A549 (cell line): ENCODE data around the gene ACSS3. TPM values are rescaled to one million over a fixed set of nuclear protein-coding genes. Genes with fewer than 3 reads are reported as not detected.

ENCODE experiments used
- ATAC-seq, 2 experiments: fragments of 200-7000 bp in 1 of 2; fragments of >200 bp in 1 of 2; cut with Nextera tagmentation in 1 of 2; cut with Tn5 transposase in 1 of 2; 3 replicates each; pipeline versions ENCODE4 v1.8.0 to v1.9.1; 2018 to 2020; ENCODE audit warnings: mild to moderate bottlenecking in 1 of 2, moderate library complexity in 1 of 2
- CTCF ChIA-PET: fragments of 300-600 bp; sonication (Branson Sonifier 250); formaldehyde crosslinking; extraction: SDS; loops from one replicate; lab custom pipeline; 2021; ENCODE audit warnings: antibody characterized with exemption, inconsistent platforms; lab: Yijun Ruan, JAX
- POLR2A ChIA-PET: fragments of 350-600 bp; formaldehyde crosslinking; extraction: SDS; loops from one replicate; lab custom pipeline; 2021; ENCODE audit warnings: antibody characterized with exemption, inconsistent platforms; lab: Yijun Ruan, JAX
- DNase-seq, 2 experiments: peaks; one replicate each; pipeline versions ENCODE4 v3.0.0 to v3.0.0-alpha.2; 2011 to 2016; ENCODE audit warnings: low read depth in 1 of 2, low spot score in 1 of 2
- FAIRE-seq: peaks from 2 replicates; lab custom pipeline; 2011; peaks lifted over from hg19 to GRCh38; lab: Jason Lieb, UNC
- H3K27ac ChIP-seq, 2 experiments: fragments of >200 bp; sonication (Bioruptor Twin); formaldehyde crosslinking; 3 replicates each; pipeline ENCODE4 v1.5.1; 2016 to 2017
- H3K4me1 ChIP-seq: fragments of >200 bp; sonication (Bioruptor Twin); formaldehyde crosslinking; 3 replicates; pipeline ENCODE4 v1.6.1; 2016
- H3K4me2 ChIP-seq: fragments of >200 bp; sonication (Bioruptor Twin); formaldehyde crosslinking; 3 replicates; pipeline ENCODE4 v1.6.1; 2016
- H3K4me3 ChIP-seq: fragments of >200 bp; sonication (Bioruptor Twin); formaldehyde crosslinking; 3 replicates; pipeline ENCODE4 v1.5.1; 2016
- H3K9me3 ChIP-seq: fragments of >200 bp; sonication (Bioruptor Twin); formaldehyde crosslinking; 3 replicates; pipeline ENCODE4 v1.6.1; 2016
- CBX2 ChIP-seq: fragments of 200-600 bp; sonication (generic); IDR thresholded peaks from 2 replicates; pipeline ENCODE4 v1.6.1; 2016; ENCODE audit warnings: low read depth, mild to moderate bottlenecking, borderline replicate concordance
- CEBPB ChIP-seq, 2 experiments: fragments of >200 bp in 1 of 2; sonication (Bioruptor Twin) in 1 of 2; formaldehyde crosslinking in 1 of 2; IDR thresholded peaks; 2 replicates each; pipeline ENCODE4 v1.6.1; 2012 to 2016
- EHF ChIP-seq: fragments of 250-450 bp; sonication (Bioruptor Pico); IDR thresholded peaks from 2 replicates; pipeline ENCODE4 v1.5.0; 2020; ENCODE audit warnings: mild to moderate bottlenecking
- EHMT2 ChIP-seq: fragments of 200-600 bp; sonication (generic); IDR thresholded peaks from 2 replicates; pipeline ENCODE4 v1.6.1; 2016; ENCODE audit warnings: antibody characterized with exemption, low read depth, mild to moderate bottlenecking, moderate library complexity
- ESRRA ChIP-seq: fragments of 150-350 bp; IDR thresholded peaks from 2 replicates; pipeline ENCODE4 v1.6.1; 2014; ENCODE audit warnings: mild to moderate bottlenecking, low read length, borderline replicate concordance
- FOSB ChIP-seq: fragments of 250-450 bp; sonication (Bioruptor Pico); IDR thresholded peaks from 2 replicates; pipeline ENCODE4 v1.5.0; 2020; ENCODE audit warnings: mild to moderate bottlenecking, moderate library complexity
- FOSL2 ChIP-seq, 2 experiments: fragments of 450-650 bp in 1 of 2; fragments of >200 bp in 1 of 2; sonication (Bioruptor Twin) in 1 of 2; formaldehyde crosslinking; IDR thresholded peaks; 2 replicates each; pipeline versions ENCODE4 v1.5.0 to v1.6.1; 2016 to 2020; ENCODE audit warnings: mild to moderate bottlenecking in 1 of 2, moderate library complexity in 1 of 2
- FOXS1 ChIP-seq: fragments of 250-450 bp; sonication (Bioruptor Pico); IDR thresholded peaks from 2 replicates; pipeline ENCODE4 v1.5.0; 2020; ENCODE audit warnings: mild to moderate bottlenecking, moderate library complexity
- GATA3 ChIP-seq: IDR thresholded peaks from 2 replicates; pipeline ENCODE4 v1.6.1; 2012; ENCODE audit warnings: borderline replicate concordance
- HDAC2 ChIP-seq: fragments of 200-600 bp; sonication (generic); IDR thresholded peaks from 2 replicates; pipeline ENCODE4 v1.6.1; 2016
- HOXB5 ChIP-seq: fragments of 250-450 bp; sonication (Bioruptor Pico); IDR thresholded peaks from 2 replicates; pipeline ENCODE4 v1.5.0; 2020; ENCODE audit warnings: mild to moderate bottlenecking, moderate library complexity
- JUN ChIP-seq, 2 experiments: fragments of >200 bp; sonication (Bioruptor Twin); formaldehyde crosslinking; IDR thresholded peaks; 2 replicates in 1 of 2; 3 replicates in 1 of 2; pipeline ENCODE4 v1.6.1; 2016 to 2017
- RCOR1 ChIP-seq: fragments of 150-350 bp; IDR thresholded peaks from 2 replicates; pipeline ENCODE4 v1.6.1; 2014; ENCODE audit warnings: antibody characterized with exemption, low read length, low read depth
- SMC3 ChIP-seq: fragments of >200 bp; sonication (Bioruptor Twin); formaldehyde crosslinking; IDR thresholded peaks from 3 replicates; pipeline ENCODE4 v1.6.1; 2018; ENCODE audit warnings: inconsistent platforms
- TP53 ChIP-seq: fragments of 250-450 bp; sonication (Bioruptor Pico); IDR thresholded peaks from 2 replicates; pipeline ENCODE4 v1.5.0; 2021; ENCODE audit warnings: mild to moderate bottlenecking, moderate library complexity
- ZSCAN20 ChIP-seq: fragments of 250-450 bp; sonication (Bioruptor Pico); IDR thresholded peaks from 2 replicates; pipeline ENCODE4 v1.8.0; 2022; ENCODE audit warnings: mild to moderate bottlenecking, moderate library complexity
- WGBS: methylation state at CpG from one replicate; pipeline ENCODE4 v1.1.6; 2017; ENCODE audit errors: missing lambda C conversion rate; 5-methylcytosine and 5-hydroxymethylcytosine counted together
- polyA plus RNA-seq, 4 experiments: library from polyadenylated mRNA; depleted of rRNA in 3 of 4; stranded (reverse); fragments of >200 nt; fragmentation: RNase III in 1 of 4; extraction: RNeasy Plus Mini Kit Qiagen cat#74134 plus additional on column Dnase treatment in 1 of 4; gene quantifications; 2 replicates in 3 of 4; 3 replicates in 1 of 4; pipeline ENCODE4 v1.2.3, GENCODE V29; 2011 to 2017
- TF ChIP-seq, protein P1 (sequence below): fragments of 200-600 bp; sonication (generic); IDR thresholded peaks from 2 replicates; pipeline ENCODE4 v1.6.1; 2016; ENCODE audit warnings: antibody characterized with exemption, mild to moderate bottlenecking, moderate library complexity
- TF ChIP-seq, protein P2 (sequence below): fragments of 250-450 bp; sonication (Bioruptor Pico); IDR thresholded peaks from 2 replicates; pipeline ENCODE4 v1.5.0; 2021; ENCODE audit warnings: mild to moderate bottlenecking, moderate library complexity, borderline replicate concordance
- TF ChIP-seq, protein P3 (sequence below): IDR thresholded peaks from 2 replicates; pipeline ENCODE4 v1.6.1; 2012
- TF ChIP-seq, protein P4 (sequence below): fragments of >200 bp; sonication (Bioruptor Twin); formaldehyde crosslinking; IDR thresholded peaks from 3 replicates; pipeline ENCODE4 v1.5.1; 2016
- TF ChIP-seq, protein P5 (sequence below): fragments of 250-450 bp; sonication (Bioruptor Pico); IDR thresholded peaks from 2 replicates; pipeline ENCODE4 v1.5.0; 2020; ENCODE audit warnings: low read depth, mild to moderate bottlenecking, moderate library complexity
- TF ChIP-seq, protein P6 (sequence below): fragments of >200 bp; sonication (Bioruptor Twin); formaldehyde crosslinking; IDR thresholded peaks from 3 replicates; pipeline ENCODE4 v1.6.1; 2016

ACSS3 gene
- polyA plus RNA-seq, 2 of the 4 experiments (the other 2 are of a cell fraction), result 0.06 to 0.34 TPM

DNA sequence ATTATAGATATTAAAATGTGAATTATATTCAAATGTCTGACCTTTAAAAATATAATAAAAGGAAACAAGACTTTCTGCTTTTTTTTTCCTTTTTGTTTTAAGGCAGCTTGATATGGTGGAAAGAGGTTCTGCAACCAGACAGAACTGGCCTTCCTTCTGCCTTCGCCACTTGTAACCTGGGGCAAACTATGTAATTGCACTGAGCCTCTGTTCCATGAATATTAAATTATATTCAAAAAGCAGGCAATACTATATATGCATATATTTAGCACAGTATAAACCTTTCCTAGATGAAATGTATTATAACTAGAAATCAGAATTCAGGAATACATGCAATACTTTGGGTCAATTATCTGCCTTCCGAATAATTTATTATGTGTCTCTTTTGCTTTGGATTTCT lies 59.9 kb downstream of the ACSS3 start:
- Histone ChIP-seq H3K4me3 (no peak overlapping the region), H3K9me3 (no peaks in the 10 kb centered on the region), H3K4me1 (no peaks in the 10 kb centered on the region), H3K4me2 (no peak overlapping the region), H3K27ac (no peak overlapping the region)
- DNase-seq (no peak), ATAC-seq (no peak), FAIRE-seq (no peak)
- CTCF ChIA-PET, result no interaction called here
- POLR2A ChIA-PET, result no interaction called here
- 11% methylated on average over 2 of the region's 2 CpGs for WGBS
- no peak for TF ChIP-seq FOXS1 (CRISPR knock-in tag)
- TF ChIP-seq, protein P1, sequence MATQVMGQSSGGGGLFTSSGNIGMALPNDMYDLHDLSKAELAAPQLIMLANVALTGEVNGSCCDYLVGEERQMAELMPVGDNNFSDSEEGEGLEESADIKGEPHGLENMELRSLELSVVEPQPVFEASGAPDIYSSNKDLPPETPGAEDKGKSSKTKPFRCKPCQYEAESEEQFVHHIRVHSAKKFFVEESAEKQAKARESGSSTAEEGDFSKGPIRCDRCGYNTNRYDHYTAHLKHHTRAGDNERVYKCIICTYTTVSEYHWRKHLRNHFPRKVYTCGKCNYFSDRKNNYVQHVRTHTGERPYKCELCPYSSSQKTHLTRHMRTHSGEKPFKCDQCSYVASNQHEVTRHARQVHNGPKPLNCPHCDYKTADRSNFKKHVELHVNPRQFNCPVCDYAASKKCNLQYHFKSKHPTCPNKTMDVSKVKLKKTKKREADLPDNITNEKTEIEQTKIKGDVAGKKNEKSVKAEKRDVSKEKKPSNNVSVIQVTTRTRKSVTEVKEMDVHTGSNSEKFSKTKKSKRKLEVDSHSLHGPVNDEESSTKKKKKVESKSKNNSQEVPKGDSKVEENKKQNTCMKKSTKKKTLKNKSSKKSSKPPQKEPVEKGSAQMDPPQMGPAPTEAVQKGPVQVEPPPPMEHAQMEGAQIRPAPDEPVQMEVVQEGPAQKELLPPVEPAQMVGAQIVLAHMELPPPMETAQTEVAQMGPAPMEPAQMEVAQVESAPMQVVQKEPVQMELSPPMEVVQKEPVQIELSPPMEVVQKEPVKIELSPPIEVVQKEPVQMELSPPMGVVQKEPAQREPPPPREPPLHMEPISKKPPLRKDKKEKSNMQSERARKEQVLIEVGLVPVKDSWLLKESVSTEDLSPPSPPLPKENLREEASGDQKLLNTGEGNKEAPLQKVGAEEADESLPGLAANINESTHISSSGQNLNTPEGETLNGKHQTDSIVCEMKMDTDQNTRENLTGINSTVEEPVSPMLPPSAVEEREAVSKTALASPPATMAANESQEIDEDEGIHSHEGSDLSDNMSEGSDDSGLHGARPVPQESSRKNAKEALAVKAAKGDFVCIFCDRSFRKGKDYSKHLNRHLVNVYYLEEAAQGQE, result no peak
- TF ChIP-seq, protein P2, sequence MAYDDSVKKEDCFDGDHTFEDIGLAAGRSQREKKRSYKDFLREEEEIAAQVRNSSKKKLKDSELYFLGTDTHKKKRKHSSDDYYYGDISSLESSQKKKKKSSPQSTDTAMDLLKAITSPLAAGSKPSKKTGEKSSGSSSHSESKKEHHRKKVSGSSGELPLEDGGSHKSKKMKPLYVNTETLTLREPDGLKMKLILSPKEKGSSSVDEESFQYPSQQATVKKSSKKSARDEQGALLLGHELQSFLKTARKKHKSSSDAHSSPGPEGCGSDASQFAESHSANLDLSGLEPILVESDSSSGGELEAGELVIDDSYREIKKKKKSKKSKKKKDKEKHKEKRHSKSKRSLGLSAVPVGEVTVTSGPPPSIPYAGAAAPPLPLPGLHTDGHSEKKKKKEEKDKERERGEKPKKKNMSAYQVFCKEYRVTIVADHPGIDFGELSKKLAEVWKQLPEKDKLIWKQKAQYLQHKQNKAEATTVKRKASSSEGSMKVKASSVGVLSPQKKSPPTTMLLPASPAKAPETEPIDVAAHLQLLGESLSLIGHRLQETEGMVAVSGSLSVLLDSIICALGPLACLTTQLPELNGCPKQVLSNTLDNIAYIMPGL (CRISPR knock-in tag), result no peak
- TF ChIP-seq, protein P3, sequence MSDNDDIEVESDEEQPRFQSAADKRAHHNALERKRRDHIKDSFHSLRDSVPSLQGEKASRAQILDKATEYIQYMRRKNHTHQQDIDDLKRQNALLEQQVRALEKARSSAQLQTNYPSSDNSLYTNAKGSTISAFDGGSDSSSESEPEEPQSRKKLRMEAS, result no peak
- TF ChIP-seq, protein P4, sequence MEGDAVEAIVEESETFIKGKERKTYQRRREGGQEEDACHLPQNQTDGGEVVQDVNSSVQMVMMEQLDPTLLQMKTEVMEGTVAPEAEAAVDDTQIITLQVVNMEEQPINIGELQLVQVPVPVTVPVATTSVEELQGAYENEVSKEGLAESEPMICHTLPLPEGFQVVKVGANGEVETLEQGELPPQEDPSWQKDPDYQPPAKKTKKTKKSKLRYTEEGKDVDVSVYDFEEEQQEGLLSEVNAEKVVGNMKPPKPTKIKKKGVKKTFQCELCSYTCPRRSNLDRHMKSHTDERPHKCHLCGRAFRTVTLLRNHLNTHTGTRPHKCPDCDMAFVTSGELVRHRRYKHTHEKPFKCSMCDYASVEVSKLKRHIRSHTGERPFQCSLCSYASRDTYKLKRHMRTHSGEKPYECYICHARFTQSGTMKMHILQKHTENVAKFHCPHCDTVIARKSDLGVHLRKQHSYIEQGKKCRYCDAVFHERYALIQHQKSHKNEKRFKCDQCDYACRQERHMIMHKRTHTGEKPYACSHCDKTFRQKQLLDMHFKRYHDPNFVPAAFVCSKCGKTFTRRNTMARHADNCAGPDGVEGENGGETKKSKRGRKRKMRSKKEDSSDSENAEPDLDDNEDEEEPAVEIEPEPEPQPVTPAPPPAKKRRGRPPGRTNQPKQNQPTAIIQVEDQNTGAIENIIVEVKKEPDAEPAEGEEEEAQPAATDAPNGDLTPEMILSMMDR, result no peak
- TF ChIP-seq HOXB5, result no peak
- no peak for TF ChIP-seq CEBPB (IDR thresholded peaks at IDR 0.05)
- no peak for TF ChIP-seq ESRRA
- TF ChIP-seq SMC3, result no peak
- TF ChIP-seq TP53 (CRISPR knock-in tag), result no peak

DNA sequence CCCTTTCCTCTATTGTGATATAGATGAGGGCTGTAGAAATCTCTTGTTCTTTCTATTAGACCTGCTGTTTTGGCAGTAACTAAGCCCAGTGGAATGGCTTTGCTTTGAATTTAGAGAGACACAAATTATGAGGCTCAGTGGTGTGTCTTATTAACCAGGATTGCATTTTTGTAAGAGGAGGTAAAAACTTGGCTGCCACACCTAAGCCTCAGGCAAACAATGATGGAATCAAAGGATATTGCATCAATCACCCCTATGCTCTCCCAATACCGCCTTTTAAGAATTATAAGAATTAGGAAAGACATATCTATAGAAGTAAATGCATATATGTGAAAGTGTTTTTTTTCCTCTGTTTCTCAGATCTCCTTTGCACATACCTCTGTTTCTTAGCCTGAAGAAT lies 63.3 kb downstream of the ACSS3 start:
- no peaks in the 10 kb centered on the region for H3K4me1 ChIP-seq
- ATAC-seq (no peak), DNase-seq (no peak), FAIRE-seq (no peak)
- ChIA-PET POLR2A (no interaction called here), CTCF (interaction anchor here (2.8 kb wide), 1 partner anchor 12 kb away, joined by 6 read pairs; no protein-coding TSS in a partner anchor)
- H3K9me3 ChIP-seq, result no peaks in the 10 kb centered on the region
- H3K4me2 ChIP-seq, result no peak overlapping the region
- no peak overlapping the region for H3K4me3 ChIP-seq
- no peak overlapping the region for H3K27ac ChIP-seq
- 39% methylated on average over 1 of the region's 1 CpG for WGBS
- TF ChIP-seq, protein P5, sequence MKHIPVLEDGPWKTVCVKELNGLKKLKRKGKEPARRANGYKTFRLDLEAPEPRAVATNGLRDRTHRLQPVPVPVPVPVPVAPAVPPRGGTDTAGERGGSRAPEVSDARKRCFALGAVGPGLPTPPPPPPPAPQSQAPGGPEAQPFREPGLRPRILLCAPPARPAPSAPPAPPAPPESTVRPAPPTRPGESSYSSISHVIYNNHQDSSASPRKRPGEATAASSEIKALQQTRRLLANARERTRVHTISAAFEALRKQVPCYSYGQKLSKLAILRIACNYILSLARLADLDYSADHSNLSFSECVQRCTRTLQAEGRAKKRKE (CRISPR knock-in tag), result no peak
- TF ChIP-seq ZSCAN20 (no peak), FOSB (CRISPR knock-in tag) (no peak), FOSL2 (IDR thresholded peaks at IDR 0.05) (no peak), FOSL2 (CRISPR knock-in tag; IDR thresholded peaks at IDR 0.05) (no peak), RCOR1 (no peak), EHMT2 (no peak), HDAC2 (no peak), GATA3 (no peak), CBX2 (no peak), EHF (CRISPR knock-in tag) (no peak), CEBPB (IDR thresholded peaks at IDR 0.05) (no peak), JUN (IDR thresholded peaks at IDR 0.05) (no peak)
- TF ChIP-seq, protein P4, result no peak
- TF ChIP-seq, protein P3, result no peak
- TF ChIP-seq, protein P6, sequence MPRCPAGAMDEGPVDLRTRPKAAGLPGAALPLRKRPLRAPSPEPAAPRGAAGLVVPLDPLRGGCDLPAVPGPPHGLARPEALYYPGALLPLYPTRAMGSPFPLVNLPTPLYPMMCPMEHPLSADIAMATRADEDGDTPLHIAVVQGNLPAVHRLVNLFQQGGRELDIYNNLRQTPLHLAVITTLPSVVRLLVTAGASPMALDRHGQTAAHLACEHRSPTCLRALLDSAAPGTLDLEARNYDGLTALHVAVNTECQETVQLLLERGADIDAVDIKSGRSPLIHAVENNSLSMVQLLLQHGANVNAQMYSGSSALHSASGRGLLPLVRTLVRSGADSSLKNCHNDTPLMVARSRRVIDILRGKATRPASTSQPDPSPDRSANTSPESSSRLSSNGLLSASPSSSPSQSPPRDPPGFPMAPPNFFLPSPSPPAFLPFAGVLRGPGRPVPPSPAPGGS, result no peak
